Activated CD8-positive, alpha-beta memory T cell treated with anti-CD3 and anti-CD28 coated beads for 4 hours (primary cell): Measurements from ENCODE around the gene ILK.

ENCODE experiments used
- DNase-seq, 2 donors: peaks; one replicate each; pipeline ENCODE4 v3.0.0-alpha.2; 2020; ENCODE audit warnings: low read depth in 2 of 2

The ILK gene

DNA sequence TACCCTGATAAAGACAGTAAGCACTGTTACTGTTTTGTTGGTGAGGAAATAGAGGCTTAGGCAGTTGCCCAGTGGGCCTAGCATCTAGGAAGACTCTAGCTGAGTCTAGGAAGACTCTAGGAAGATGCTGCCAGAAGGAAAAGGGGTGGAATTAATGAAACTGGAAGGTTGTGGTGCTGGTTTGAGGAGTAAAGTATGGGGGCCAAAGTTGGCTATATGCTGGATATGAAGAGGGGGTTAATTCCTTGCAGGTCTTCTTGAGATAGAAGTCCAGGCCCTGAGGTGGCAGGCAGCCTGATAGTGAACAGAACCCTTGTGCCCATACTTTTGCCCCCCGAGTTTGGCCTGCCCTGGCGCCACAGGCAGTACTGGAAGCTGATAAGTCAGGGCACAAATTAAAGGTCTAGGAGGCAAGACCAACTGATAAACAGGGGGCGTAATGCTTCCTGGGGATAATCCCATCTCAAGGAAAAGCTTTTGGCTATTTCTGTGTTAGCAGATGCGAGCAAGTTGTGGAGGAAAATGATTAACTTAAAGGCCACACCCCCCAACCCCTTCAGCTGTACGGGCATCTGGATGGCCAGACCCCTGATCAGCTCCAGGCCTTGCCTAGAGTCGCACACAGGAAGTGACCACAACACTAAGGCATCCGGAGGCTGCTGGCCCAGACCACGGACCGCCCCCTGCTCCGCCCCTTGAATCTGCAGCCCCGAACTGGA is 3.1 kb downstream of the ILK start:
- no peak for DNase-seq

DNA sequence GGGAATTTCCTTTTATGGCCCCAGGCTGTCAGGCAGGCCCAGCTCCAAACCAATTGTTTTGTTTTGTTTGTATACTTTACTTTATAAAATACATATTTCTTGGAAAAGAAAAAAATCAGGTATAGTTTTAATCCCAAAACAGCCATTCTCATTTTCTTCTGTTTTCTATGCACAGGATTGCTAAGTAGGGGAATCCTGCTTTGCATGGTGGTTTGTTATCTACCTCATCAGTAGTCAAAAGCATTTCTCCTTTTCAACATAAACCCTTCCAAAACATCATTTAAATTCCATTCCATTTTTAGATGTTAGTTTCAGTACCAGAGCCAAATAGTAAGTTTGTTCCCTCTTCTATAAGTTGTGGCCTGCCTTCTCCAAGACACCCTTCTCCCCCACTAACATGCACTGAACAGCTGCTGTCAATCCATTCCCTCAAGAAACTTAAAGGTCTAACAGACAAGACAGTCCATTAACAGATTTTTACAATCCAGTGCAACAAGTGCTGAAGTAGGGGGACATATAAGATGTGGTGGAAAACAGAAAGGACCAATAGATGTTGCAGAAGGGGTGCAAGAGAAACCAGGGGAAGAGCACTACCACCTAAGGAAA is 3.7 kb downstream of the ILK start:
- no peak for DNase-seq

GRCh38 chr11:6608011-6608410 is 4.4 kb downstream of the ILK start:
- DNase-seq: no peak

DNA sequence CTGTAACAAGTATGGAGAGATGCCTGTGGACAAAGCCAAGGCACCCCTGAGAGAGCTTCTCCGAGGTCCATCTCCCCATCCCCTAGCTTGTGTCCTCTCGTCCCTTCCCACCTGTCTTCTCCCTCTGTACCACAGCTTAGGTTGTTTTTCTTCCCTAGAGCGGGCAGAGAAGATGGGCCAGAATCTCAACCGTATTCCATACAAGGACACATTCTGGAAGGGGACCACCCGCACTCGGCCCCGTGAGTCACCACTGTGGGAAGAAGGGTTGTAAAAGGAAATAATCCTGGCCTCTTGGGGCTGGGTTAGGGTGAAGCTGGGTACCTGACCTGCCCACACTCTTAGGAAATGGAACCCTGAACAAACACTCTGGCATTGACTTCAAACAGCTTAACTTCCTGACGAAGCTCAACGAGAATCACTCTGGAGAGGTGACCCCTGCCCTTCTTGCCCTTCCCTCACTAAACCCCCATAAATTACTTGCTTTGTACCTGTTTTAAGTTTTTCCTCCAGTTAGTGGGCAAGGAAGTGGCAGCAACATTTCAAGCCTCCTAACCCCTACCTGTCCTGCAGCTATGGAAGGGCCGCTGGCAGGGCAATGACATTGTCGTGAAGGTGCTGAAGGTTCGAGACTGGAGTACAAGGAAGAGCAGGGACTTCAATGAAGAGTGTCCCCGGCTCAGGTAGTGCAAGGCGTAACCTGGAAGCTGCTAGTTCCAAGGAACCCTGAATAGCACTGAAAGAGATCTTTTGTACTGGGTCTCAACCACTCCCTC is 5.3 kb downstream of the ILK start:
- no peak for DNase-seq

- no peak for DNase-seq
Observed at GRCh38 chr11:6609502-6610015, 6.0 kb downstream of the ILK start.

GRCh38 chr11:6610591-6610990 is 7.0 kb downstream of the ILK start:
- no peak for DNase-seq

- no peak for DNase-seq
Observed at GRCh38 chr11:6611092-6611962, 7.8 kb downstream of the ILK start.

GRCh38 chr11:6611963-6612212 is 8.3 kb downstream of the ILK start:
- no peak for DNase-seq

- peak; percentile 88 to 90 for DNase-seq
Observed at GRCh38 chr11:6612213-6613041, 8.9 kb downstream of the ILK start, which contains the start of gene TAF10. Gene TAF10, minus strand, starts transcription at chr11:6612216. Its CDS starts 27 bp downstream, at chr11:6612189.

DNA sequence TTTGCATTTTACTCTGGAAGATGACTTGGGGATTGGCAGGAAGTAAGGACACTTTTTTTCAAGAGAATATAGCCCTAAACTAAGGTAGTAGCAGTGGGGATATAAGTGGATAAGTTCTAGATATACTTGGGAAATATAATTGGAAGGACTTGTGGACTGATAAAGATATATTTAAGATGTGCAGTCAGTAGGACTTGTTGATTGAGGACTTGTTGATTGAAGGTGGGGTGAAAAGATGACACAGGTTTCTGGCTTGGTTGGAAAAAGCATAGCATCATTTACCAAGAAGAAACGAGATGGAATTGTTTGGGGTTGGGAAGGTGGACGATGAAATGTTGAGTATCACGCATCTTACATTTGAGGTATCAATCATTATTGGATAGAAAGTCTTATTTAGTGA is 9.9 kb downstream of the ILK start:
- no peak for DNase-seq

GRCh38 chr11:6614446-6614845 is 10.9 kb downstream of the ILK start:
- DNase-seq: no peak

DNA sequence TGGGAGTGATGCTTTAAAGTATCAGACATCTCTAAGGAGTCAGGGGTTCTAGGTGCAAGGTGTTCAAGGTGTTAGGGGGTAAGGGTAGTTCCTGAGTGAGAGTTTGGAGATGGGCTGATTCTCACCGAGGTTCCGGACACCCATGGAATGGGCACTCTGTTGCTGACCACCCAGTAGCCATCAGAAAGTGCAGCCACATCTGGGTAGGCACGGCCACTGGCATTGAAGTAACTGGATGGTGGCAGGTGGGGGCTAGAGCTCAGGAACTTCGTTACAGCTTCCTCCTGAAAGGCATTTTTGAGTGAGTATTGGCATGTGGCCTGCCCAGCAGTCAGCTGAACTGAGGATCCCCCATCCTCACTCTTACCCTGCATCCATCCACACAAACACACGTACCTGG is 11.5 kb downstream of the ILK start:
- no peak for DNase-seq

DNA sequence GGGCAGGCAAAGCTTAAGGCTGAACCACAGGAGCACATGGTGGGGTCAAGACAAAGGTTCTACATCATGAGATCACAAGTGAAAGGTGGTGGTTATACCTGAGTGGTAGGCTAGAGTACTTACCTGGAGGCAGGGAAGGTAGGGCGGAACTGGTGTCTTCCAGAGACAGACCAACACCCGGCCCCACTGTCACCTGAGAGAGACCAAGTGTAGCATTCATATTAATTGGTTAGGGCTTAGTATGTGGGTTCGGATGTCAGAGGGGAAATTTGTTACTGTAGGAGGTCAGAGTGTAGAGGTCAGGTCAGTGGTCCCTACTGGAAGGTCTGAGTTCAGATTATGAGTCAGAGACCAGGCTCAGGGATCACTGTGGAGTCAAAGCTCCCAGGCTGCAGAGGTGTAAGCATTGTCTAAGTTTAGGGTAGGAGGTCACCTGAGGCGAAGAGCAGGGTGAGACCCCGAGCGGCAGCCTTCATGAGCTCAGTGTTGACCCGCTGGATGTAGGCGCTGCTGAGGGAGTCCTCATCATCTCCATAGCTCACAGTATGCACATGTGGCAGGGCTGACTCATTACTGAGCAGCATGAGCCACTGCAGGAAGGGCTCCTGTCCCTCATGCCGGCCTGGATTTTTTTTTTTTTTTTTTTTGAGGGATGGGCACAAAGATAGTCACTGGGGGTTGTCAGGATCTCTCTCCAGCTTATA is 12.5 kb downstream of the ILK start:
- no peak for DNase-seq

- no peak for DNase-seq
Observed at GRCh38 chr11:6616596-6617250, 13.1 kb downstream of the ILK start.

- DNase-seq: no peak
Observed at GRCh38 chr11:6617315-6617781, 13.8 kb downstream of the ILK start.

GRCh38 chr11:6618117-6619003 is 14.8 kb downstream of the ILK start:
- DNase-seq: peak; percentile 53 to 67

DNA sequence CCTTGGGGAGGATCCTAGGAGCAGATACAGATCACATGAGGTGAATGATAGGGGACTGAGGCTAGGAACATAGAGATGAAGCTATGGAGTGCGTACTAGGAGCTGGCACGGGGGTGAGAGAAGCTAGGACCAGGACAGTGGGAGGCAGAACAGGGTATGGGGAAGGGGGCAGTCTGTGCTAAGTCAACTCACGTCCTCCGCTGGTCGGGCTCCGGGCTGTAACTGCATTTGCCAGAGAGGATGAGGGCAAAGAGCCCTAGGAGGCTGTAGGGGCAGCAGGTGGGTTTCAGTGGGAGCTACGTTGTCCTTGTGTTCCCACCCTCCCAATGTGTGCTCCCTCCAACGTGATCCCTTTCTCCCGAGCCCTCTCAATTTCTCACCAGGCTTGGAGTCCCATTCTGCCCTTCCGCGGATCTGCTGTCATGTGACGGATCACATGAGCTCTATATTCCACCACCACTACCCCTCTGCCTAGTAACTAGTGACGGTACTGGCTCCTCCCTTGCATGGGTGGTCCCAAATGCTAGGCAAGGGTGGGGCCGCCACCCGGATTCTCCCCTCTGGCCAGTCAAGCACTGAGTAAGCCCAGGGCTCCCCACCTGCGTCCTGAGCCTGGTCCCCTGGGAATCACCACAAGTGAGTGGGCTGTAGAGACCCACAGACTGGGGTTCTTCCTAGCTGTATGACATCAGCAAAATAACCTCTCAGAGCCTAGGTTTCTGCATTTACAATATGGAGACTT is 15.6 kb downstream of the ILK start, which contains the start of gene TPP1:
TSS of gene TPP1 (minus strand) at position 419 of the 742 bp plus-strand sequence. CDS start at position 397, 22 bp downstream.
- peak; percentile 84 to 85 for DNase-seq

DNA sequence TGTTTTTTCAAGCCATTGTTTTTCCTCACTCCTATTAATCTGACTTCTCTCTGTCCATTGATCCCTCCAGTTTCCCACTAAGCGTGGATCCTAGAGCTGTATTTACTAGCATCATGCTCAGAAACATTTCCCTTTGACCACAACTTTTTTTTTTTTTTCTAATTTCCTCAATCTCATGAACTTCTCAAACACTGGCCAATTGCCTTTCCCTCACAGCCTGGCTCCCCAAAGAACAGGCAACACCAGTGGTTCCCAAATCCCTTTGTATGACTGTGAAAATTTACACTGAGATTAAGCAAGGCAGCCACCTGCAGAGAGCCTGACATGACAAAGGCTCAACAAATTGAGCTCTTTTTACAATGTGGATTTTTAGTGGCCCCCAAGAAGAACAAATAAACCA is 17.1 kb downstream of the ILK start:
- no peak for DNase-seq
